NB4 (cell line): ENCODE data around the gene MME.

Experiments used
- DNase-seq: peaks from one replicate; pipeline ENCODE4 v3.0.0; 2010; ENCODE audit warnings: low read depth
- H3K4me3 ChIP-seq: one replicate; pipeline ENCODE4 v1.5.1; 2011; ENCODE audit warnings: mild to moderate bottlenecking, low read depth, low read length, moderate library complexity
- CTCF ChIP-seq: IDR thresholded peaks from one replicate; pipeline ENCODE4 v1.5.1; 2012; ENCODE audit warnings: low read depth, low read length
- MAX ChIP-seq: IDR thresholded peaks from 2 replicates; pipeline ENCODE4 v1.6.1; 2011; ENCODE audit warnings: low read depth, low read length
- MYC ChIP-seq: IDR thresholded peaks from 2 replicates; pipeline ENCODE4 v1.6.1; 2011; ENCODE audit warnings: low read depth, low read length
- POLR2A ChIP-seq: IDR thresholded peaks from 2 replicates; pipeline ENCODE4 v1.6.1; 2011; ENCODE audit warnings: mild to moderate bottlenecking; ENCODE audit not compliant: insufficient read length; ENCODE audit errors: extremely low read depth

MME gene

GRCh38 chr3:155079746-155080487, at the start of gene MME:
Gene MME (plus strand): TSS chr3:155080319. CDS start chr3:155084168, 3,849 bp downstream.
- TF ChIP-seq MYC (no peak), POLR2A (no peak), MAX (no peak), CTCF (no peak)
- no peak for DNase-seq
- no peak within 1 kb of the TSS for H3K4me3 ChIP-seq

- no peak overlapping the region for H3K4me3 ChIP-seq
- no peak for TF ChIP-seq MAX
- TF ChIP-seq MYC, result no peak
- no peak for TF ChIP-seq CTCF
- no peak for TF ChIP-seq POLR2A
- no peak for DNase-seq
Measured at GRCh38 chr3:155031186-155031585, 48.9 kb upstream of the MME start.

GRCh38 chr3:155032918-155033317, 47.2 kb upstream of the MME start:
- TF ChIP-seq POLR2A (no peak), MAX (no peak), MYC (no peak), CTCF (no peak)
- peak; percentile 7 for DNase-seq
- H3K4me3 ChIP-seq, result no peak overlapping the region

GRCh38 chr3:155034786-155035185, 45.3 kb upstream of the MME start:
- TF ChIP-seq MYC, result no peak
- TF ChIP-seq POLR2A, result no peak
- no peak for TF ChIP-seq CTCF
- TF ChIP-seq MAX, result no peak
- H3K4me3 ChIP-seq, result no peak overlapping the region
- DNase-seq, result no peak

- no peak overlapping the region for H3K4me3 ChIP-seq
- no peak for DNase-seq
- TF ChIP-seq CTCF (no peak), POLR2A (no peak), MAX (no peak), MYC (no peak)
Measured at GRCh38 chr3:155035553-155035952, 44.6 kb upstream of the MME start.
